ENCODE data around the gene MRPL17.

MRPL17 gene

DNA sequence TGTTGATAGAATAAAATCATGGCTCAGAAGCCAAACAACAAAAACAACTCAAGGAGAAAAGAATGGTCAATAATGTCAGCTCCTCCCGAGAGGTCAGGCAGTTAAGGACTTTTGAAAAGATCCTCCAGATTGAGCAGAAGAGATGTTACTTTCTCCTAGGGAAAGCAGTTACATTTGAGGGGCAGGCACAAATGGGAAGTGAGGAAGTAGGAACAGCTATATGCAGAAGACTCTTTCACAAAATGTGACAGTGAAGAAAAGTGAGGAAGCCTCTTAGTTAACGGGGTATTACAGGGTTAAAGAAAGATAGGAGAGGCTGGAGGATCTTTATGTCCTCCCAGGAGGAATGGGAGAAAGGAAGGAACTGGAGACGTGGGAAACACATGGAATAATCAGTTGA is 31.0 kb downstream of the MRPL17 start:
- TF ChIP-seq ZFX (IDR thresholded peaks at IDR 0.05), result no peak
- TF ChIP-seq, protein P1, sequence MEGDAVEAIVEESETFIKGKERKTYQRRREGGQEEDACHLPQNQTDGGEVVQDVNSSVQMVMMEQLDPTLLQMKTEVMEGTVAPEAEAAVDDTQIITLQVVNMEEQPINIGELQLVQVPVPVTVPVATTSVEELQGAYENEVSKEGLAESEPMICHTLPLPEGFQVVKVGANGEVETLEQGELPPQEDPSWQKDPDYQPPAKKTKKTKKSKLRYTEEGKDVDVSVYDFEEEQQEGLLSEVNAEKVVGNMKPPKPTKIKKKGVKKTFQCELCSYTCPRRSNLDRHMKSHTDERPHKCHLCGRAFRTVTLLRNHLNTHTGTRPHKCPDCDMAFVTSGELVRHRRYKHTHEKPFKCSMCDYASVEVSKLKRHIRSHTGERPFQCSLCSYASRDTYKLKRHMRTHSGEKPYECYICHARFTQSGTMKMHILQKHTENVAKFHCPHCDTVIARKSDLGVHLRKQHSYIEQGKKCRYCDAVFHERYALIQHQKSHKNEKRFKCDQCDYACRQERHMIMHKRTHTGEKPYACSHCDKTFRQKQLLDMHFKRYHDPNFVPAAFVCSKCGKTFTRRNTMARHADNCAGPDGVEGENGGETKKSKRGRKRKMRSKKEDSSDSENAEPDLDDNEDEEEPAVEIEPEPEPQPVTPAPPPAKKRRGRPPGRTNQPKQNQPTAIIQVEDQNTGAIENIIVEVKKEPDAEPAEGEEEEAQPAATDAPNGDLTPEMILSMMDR (conservative IDR thresholded peaks at IDR 0.05), result no peak
- no peak overlapping the region for H3K27ac ChIP-seq

DNA sequence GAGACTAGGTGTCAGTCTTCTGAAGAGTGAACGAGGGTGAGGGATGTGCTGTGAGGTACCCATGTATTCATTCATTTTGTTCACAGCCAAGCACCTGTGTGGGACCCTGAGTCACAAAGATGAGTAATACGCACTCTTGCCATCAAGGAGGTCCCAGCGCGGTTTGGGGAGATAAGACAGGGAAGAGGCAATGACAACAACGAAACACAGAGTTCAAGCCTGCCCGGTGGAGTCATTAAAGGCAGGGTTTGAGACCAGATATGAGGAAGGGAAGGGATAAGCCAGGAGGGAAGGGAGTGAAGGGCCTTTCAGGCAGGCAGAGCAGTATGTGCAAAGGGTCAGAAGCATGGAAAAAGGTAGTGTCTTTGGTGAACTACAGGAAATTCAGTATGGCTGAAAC is 32.2 kb downstream of the MRPL17 start:
- TF ChIP-seq, protein P1 (conservative IDR thresholded peaks at IDR 0.05), result no peak
- no peak for TF ChIP-seq ZFX (IDR thresholded peaks at IDR 0.05)
- H3K27ac ChIP-seq, result no peak overlapping the region

DNA sequence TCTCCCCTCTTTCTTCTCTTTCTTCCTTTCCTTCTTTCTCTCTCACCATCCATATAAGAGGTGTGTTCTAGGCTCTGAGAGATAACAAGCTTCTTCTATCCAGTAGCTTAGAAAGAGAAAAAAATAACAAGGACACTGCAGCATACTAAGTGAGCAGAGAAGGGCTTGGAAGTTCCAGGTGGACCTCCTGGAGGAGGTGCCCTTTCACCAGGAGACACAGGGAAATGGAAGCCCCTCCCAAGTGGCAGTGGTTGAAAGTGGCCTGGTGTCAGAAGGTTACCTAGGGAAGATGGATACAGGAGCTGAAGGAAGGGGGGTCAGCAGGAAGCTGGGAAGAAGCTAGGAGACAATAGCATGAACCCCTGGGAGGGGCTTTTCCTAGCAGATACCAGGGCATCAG is 33.0 kb downstream of the MRPL17 start:
- no peak overlapping the region for H3K27ac ChIP-seq
- TF ChIP-seq, protein P1 (conservative IDR thresholded peaks at IDR 0.05), result no peak
- no peak for TF ChIP-seq ZFX (IDR thresholded peaks at IDR 0.05)

DNA sequence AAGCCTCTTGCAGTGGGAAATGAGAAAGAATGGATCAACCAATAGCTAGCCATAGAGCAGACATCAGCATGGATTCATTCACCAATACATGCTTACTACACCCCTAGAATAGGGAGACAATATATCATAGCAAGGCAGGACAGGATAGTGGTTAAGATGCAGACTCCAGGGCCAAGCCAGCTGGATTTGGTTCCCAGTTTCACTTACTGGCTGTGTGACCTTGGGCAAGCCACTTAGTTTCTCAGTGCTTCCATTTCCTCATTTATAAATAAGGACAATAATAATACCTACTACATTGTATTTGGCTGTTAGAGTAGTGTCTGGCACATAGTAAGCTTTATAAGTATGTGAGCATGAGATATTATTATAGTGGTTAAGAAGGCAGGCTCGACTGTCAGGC is 34.6 kb downstream of the MRPL17 start:
- TF ChIP-seq, protein P1 (conservative IDR thresholded peaks at IDR 0.05), result no peak
- TF ChIP-seq ZFX (IDR thresholded peaks at IDR 0.05), result no peak
- no peak overlapping the region for H3K27ac ChIP-seq

DNA sequence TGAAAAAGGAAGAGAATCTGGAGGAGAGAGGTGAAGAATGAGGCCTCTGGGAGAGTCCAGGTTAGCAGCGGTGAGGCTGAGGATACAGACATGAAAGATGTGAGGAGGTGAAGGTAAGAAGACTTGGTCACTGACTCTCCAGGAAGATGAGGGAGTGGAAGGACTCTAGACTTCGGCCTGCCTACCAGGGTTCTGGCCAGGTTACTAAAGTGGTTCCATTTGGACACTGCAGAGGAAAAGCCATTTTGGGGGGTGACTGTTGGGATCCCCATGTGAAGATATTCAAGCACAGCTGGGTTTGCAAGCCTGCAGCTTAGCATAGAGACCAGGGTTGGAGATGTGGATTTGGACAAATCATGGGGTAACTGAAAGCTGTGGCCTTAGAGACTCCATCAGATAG is 35.3 kb downstream of the MRPL17 start:
- no peak overlapping the region for H3K27ac ChIP-seq

DNA sequence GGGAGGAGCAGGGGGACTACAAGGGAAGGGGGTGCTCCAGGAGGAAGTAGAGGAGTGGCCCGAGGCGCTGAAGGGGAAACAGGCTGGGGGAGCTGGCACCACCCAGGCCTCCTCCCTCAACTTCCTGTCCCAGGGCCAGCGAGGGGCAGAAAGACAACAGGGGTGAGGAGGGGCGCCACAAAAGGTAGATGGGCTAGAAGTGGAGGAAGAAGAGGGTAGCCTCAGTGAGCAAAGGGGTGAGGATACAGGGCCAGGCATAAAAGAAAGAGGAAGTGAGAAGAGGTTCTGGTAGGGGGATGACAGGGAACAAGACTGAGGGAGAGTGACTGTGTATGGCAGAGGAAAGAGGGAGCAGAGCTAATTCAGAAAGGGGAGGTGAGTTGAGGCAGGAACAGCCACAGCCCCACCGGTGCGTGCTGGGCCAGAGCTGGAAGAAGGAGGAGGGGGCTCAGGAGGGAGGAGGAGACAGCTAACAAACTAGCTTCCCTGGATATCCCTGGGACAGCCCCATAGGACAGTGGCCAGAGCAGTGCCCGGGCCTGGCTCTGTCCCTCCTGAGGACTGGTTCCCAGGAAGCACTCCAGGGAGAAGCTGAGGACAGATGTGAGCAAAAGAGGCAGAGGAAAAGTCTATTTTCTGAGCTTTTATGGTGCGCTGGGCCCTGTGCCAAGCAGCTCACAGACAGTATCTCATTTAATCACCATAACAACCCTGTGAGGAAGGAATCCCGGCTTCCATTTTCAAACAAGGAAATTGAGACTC is 36.0 kb downstream of the MRPL17 start:
- no peak for TF ChIP-seq ZFX (IDR thresholded peaks at IDR 0.05)
- TF ChIP-seq, protein P1 (conservative IDR thresholded peaks at IDR 0.05), result no peak
- no peak overlapping the region for H3K27ac ChIP-seq

More for the DNA sequence above, 35.3 kb downstream of the MRPL17 start:
- TF ChIP-seq, protein P1 (conservative IDR thresholded peaks at IDR 0.05), result no peak
- TF ChIP-seq ZFX (IDR thresholded peaks at IDR 0.05), result no peak

DNA sequence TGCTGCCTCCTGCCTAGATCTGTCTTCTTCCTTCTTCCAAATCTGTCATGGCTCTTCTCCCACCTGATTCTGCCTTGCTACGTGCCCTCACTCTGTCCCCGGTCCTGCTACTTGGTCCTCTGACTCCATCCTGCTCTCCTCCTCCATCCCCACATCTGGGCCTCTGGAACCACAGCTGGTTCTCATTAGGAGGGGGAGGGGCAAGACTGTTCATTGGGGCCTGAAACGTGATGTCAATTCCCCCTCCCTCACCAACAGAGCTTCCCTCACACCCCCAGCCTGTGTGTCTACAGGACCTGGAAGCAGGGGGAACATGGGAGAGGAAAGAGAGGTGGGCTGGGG is 36.6 kb downstream of the MRPL17 start:
- no peak for TF ChIP-seq ZFX (IDR thresholded peaks at IDR 0.05)
- TF ChIP-seq, protein P1 (conservative IDR thresholded peaks at IDR 0.05), result no peak
- no peak overlapping the region for H3K27ac ChIP-seq

Data from C4-2B (cell line).